ENCODE results near the gene CBX1. TPM values are rescaled to one million over a fixed set of nuclear protein-coding genes. Genes with fewer than 3 reads are reported as not detected.

Gene CBX1
- total RNA-seq, 2 experiments from 2014 or later = 52.3 to 53.0 TPM

- no peak overlapping the region for H3K4me3 Mint-ChIP-seq
- peaks cover 30% of the 10 kb centered on the region for H3K4me1 Mint-ChIP-seq (ENCODE audit: low read depth)
- CTCF ChIA-PET = interaction anchor here (0.7 to 10.1 kb wide), 11 partner anchors 9 to 591 kb away, joined by 3 to 101 read pairs (median 3); no protein-coding TSS in a partner anchor
- H3K36me3 Mint-ChIP-seq (ENCODE audit: low read depth) = peaks cover 30% of the 10 kb centered on the region
- no peak for ATAC-seq
- no peak for DNase-seq
- H3K27ac Mint-ChIP-seq = no peak overlapping the region
- intact Hi-C loops (cut with micrococcal nuclease) = no loop called here
- POLR2A ChIA-PET = interaction anchor here (0.6 to 9.7 kb wide), 2 partner anchors 14 to 20 kb away, joined by 3 to 82 read pairs; no protein-coding TSS in a partner anchor
- no peaks in the 10 kb centered on the region for H3K9me3 Mint-ChIP-seq
- no peaks in the 10 kb centered on the region for H3K27me3 Mint-ChIP-seq
- no peak for TF ChIP-seq CTCF (IDR thresholded peaks at IDR 0.05)
Observed at GRCh38 chr17:48044851-48045250, 56.4 kb downstream of the CBX1 start.

GRCh38 chr17:48043176-48043575, 58.1 kb downstream of the CBX1 start:
- ChIA-PET POLR2A (interaction anchor here (9.7 kb wide), 1 partner anchor 15 kb away, joined by 82 read pairs; no protein-coding TSS in a partner anchor), CTCF (interaction anchor here (1.0 to 10.1 kb wide), 8 partner anchors 15 to 96 kb away, joined by 3 to 101 read pairs (median 4); no protein-coding TSS in a partner anchor)
- Mint-ChIP-seq H3K27me3 (peaks cover 5% of the 10 kb centered on the region), H3K27ac (no peak overlapping the region), H3K4me3 (no peak overlapping the region), H3K36me3 (ENCODE audit: low read depth) (peaks cover 17% of the 10 kb centered on the region), H3K9me3 (no peaks in the 10 kb centered on the region), H3K4me1 (ENCODE audit: low read depth) (peaks cover 30% of the 10 kb centered on the region)
- intact Hi-C loops (cut with micrococcal nuclease) = no loop called here
- no peak for TF ChIP-seq CTCF (IDR thresholded peaks at IDR 0.05)
- no peak for ATAC-seq
- DNase-seq = no peak

GRCh38 chr17:48038687-48039086, 62.6 kb downstream of the CBX1 start:
- no peak overlapping the region for H3K4me3 Mint-ChIP-seq
- ATAC-seq (no peak), DNase-seq (no peak)
- ChIA-PET POLR2A (interaction anchor here (0.7 to 4.8 kb wide), 2 partner anchors 10 to 84 kb away, joined by 3 to 26 read pairs; partner anchors contain the start of gene NFE2L1), CTCF (interaction anchor here (0.6 to 0.8 kb wide), 3 partner anchors 8 to 36 kb away, joined by 3 to 4 read pairs (median 3); no protein-coding TSS in a partner anchor)
- intact Hi-C loops (cut with micrococcal nuclease) = no loop called here
- peaks cover 17% of the 10 kb centered on the region for H3K27me3 Mint-ChIP-seq
- no peaks in the 10 kb centered on the region for H3K36me3 Mint-ChIP-seq (ENCODE audit: low read depth)
- no peak for TF ChIP-seq CTCF (IDR thresholded peaks at IDR 0.05)
- H3K9me3 Mint-ChIP-seq = no peaks in the 10 kb centered on the region
- peaks cover 18% of the 10 kb centered on the region for H3K4me1 Mint-ChIP-seq (ENCODE audit: low read depth)
- no peak overlapping the region for H3K27ac Mint-ChIP-seq

GRCh38 chr17:48037838-48038323, 63.4 kb downstream of the CBX1 start:
- CTCF ChIA-PET = interaction anchor here (0.7 to 4.4 kb wide), 4 partner anchors 9 to 15 kb away, joined by 4 to 55 read pairs (median 20); partner anchors contain the start of gene NFE2L1
- peak overlapping the region; percentile 72 for H3K4me3 Mint-ChIP-seq
- no peak for TF ChIP-seq CTCF (IDR thresholded peaks at IDR 0.05)
- H3K27me3 Mint-ChIP-seq = peaks cover 24% of the 10 kb centered on the region
- DNase-seq (no peak), ATAC-seq (peak; percentile 9)
- no peaks in the 10 kb centered on the region for H3K36me3 Mint-ChIP-seq (ENCODE audit: low read depth)
- POLR2A ChIA-PET = interaction anchor here (4.8 kb wide), 1 partner anchor 10 kb away, joined by 26 read pairs; the partner anchor contains the start of gene NFE2L1
- H3K9me3 Mint-ChIP-seq = no peaks in the 10 kb centered on the region
- intact Hi-C loops (cut with micrococcal nuclease) = no loop called here
- H3K27ac Mint-ChIP-seq = peak overlapping the region; percentile 58
- H3K4me1 Mint-ChIP-seq (ENCODE audit: low read depth) = peaks cover 11% of the 10 kb centered on the region

All from activated CD8-positive, alpha-beta T cell treated with anti-CD3 and anti-CD28 coated beads for 36 hours (primary cell).